GM19372 (cell line): ENCODE measurements around the gene HTT.

Source experiments
- ATAC-seq: cut with Tn5 transposase; IDR thresholded peaks from one replicate; pipeline ENCODE4 v1.9.1; 2021; ENCODE audit warnings: mild to moderate bottlenecking, low read depth, moderate library complexity; ENCODE audit not compliant: unreplicated experiment

The HTT gene

GRCh38 chr4:3213661-3214250 is 139.3 kb downstream of the HTT start:
- ATAC-seq = no peak

GRCh38 chr4:3215256-3215655 is 140.8 kb downstream of the HTT start:
- no peak for ATAC-seq

GRCh38 chr4:3215733-3216132 is 141.3 kb downstream of the HTT start:
- ATAC-seq = no peak

GRCh38 chr4:3217266-3217665 is 142.8 kb downstream of the HTT start:
- ATAC-seq = no peak

DNA sequence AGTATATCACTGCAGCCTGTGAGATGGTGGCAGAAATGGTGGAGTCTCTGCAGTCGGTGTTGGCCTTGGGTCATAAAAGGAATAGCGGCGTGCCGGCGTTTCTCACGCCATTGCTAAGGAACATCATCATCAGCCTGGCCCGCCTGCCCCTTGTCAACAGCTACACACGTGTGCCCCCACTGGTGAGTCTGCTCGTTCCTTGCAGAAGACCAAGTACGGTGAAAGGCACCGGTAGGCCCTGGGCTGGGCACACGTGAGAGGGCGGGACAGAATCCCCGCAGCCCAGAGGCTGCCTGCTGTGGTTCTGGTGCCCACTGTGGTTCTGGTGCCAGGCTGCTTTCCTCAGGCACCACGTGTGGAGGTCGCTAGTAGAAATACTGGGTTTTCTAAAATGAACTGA is 143.3 kb downstream of the HTT start:
- ATAC-seq = no peak

DNA sequence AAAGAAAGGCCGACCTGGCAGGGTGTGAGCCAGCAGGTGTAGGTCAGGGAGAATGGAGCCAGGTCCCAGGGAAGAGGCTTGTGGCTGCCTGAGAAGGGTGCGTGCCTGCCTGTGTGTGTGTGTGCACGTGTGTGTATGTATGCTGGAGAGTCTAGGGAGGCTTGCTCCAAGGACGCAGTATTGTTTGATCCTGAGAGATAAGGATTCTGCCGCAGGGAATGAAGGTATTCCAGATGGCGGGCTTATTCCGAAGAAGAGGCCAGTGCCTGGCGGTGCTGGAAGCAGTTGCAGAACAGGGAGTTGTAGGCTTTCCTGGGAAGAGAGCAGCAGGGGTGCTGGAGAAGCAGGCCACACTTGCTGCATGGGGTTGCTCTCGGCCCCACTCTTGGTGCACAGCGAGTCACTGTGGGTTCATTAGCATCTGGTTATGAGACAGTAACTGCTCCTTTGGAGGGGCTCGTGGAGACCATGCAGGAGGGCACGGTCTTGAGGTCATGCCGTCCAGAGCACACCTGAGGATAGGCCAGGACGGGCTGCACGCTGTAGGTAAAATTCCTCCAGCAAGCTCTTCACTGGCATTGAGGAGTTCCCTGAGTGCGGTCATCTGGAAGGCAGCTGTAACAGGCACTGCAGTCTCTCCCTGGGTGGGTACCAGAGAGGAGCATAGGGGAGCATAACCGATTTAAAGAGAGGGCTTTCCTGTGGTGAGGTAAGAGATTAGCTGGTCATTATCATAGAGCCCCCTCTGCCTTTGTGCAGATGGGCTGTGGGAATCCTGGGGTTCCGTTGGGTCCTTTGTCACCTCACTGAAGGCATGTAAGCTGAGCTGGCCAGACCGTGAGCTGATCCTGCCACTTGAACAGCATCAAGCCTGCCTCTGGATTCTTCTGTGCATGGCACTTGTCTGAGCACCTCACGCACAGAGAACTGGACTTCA is 144.6 kb downstream of the HTT start:
- ATAC-seq = no peak

- no peak for ATAC-seq
Measured at GRCh38 chr4:3219761-3220475, 145.4 kb downstream of the HTT start.

DNA sequence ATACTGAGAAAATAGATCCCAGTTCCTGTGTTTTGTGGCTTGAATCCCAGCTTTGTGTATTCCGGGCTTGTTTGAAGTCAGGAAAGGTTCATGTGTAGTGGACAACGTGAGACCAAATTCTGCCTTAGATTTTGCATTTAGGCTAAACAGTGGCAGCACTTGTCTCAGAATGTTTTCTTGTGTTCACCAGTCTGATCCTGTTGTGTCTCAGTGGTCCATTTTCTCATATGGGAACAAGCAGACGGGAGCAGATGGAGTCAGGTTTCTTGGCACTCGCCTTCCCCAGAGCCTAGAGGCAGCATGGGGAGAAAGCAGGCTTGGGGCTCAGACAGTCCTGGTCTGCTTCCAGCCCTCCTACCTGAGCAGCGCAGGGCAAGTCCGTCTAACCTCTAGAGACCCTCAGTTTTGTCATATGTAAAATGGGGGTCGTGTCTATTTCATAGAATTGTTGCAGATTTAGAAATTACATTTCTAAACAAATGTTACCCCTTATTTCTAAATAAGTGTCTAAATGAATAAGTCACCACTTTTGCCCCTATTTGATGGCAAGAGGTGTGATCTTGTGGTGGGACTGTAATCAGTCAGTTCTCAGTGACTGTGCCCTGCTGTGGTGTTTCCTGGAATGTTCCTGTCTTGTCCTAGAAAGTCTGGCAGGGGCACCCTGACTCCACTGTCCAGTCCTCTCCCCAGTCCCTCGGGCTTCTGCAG is 146.1 kb downstream of the HTT start:
- ATAC-seq = no peak

DNA sequence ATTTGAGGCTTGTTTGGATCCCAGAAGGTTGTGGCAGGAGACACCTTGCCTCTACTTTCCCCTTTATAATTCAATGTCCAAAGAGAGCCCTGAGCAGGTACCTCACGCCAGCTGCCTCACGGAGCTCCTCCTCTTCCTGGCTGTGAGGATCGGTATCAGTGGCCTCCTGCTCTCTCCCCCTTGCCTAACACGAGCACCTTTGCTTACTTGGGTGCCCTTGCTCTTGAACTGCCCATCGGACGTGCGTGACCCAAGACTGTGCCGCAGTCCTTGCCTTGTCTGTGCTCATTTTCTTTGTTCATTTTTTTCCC is 146.7 kb downstream of the HTT start:
- no peak for ATAC-seq

DNA sequence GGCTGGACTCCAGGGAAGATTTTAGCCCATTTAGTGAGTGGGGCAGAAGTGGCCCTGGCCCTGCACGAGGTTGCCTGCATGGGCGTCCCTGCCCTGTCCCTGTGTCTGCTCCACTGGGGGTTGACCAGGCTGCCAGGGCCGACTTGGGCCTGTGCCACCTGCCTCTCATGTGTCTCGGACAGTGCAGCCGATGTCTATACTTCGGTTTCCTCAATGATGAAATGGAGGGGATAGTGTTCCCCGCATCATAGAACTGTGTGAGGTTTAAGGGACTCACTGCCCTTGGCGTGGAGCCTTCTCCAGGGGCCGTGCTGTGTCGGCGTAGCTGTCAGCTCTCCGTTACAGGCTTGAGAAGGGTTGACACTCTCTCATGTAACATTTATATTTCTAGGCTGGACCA is 147.5 kb downstream of the HTT start:
- ATAC-seq = no peak

GRCh38 chr4:3223346-3223745 is 148.9 kb downstream of the HTT start:
- no peak for ATAC-seq

GRCh38 chr4:3223956-3224748 is 149.7 kb downstream of the HTT start:
- no peak for ATAC-seq

GRCh38 chr4:3225071-3225850 is 150.8 kb downstream of the HTT start:
- no peak for ATAC-seq

DNA sequence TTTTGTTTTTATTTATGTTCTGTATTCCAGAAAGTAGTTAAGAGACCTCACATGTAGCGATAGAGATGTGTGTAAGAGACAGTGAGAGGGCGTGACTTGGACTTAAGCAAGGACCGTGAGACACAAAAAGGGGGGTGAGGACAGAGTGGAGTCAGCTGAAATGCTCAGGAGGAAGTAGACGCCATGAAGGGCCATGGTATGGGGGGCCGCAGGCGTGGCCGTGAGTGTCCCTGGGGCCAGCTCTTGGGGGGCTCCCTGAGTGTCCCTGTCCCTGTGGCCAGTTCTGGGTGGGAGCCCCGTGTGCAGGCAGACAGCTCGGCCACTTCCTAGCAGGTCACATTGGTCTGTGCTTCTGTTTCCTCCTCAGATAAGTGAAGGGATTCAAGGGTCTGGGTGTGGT is 151.5 kb downstream of the HTT start:
- no peak for ATAC-seq

DNA sequence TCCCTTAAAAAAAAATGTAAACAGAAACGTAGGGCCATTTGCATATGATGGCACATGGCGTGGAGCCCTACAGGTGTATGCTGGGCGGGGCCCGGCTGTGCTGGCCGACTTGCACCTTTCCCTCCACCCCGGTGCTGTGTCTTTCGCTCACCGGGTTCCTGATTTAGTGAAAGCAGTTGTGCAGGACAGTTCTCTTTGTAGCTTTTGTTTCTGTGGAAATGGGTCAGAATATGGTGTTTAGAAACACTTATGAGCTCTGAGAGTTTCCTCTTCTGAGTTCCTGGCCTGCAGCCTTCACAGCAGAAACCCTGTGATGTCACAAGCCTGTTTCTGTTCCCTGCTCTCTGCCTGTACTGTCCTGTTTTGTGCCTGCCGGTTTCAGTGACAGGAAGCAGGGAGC is 152.0 kb downstream of the HTT start:
- no peak for ATAC-seq

- ATAC-seq = no peak
Measured at GRCh38 chr4:3226944-3227343, 152.5 kb downstream of the HTT start.

DNA sequence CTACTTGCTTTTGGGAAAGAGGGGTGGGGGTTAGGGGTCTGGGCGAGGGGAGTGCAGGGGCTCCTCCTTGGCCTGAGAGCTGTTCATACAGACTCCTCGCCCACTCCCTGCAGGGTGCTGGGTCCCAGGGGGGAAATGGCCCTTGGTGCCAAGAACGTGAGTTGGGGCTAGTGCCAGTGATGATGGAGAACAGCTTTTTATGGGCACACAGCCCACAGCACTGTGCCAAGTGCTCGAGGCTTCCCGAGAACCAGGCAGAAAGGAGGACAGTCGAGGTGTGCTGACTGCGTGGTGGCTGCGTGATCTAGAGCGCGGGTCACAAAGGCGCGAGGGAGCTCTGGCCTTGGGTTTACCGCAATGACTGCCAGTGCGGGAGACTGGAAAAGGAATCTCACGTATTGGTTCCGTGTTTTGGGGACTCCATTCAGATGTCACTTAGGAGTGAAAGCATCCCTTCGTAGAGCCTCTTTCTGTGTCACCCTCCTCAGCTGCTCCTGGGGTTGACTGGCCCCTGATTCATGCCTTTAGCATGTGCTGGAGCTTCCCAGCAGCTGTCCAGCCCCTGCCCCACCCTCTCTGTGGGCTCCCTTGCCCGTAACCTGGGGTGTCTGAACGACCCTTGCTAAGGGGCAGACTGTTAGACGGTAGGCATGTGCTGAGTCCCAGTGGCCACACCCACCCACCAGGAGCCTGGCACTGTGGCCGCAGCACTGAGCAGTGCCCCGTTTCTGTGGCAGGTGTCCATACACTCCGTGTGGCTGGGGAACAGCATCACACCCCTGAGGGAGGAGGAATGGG is 153.6 kb downstream of the HTT start:
- ATAC-seq = no peak

- ATAC-seq = no peak
Measured at GRCh38 chr4:3228881-3229280, 154.4 kb downstream of the HTT start.

DNA sequence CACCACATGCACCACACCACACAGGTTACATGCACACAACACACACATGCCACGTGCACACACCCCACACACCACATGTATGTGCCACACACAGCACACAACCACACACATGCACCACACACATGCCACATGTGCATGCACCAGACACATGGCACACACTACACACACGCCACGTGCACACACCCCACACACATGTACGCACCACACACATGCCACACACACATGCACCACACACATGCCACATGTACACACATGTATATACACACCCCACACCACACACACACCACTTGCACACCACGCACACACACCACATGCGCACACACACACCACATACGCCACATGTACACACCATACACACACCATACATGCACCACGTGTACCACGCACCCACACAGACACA is 154.8 kb downstream of the HTT start:
- no peak for ATAC-seq
